ENCODE data around the gene MRPS7.

GRCh38 chr17:75244133-75244866 is 17.4 kb upstream of the MRPS7 start:
- no peak for TF ChIP-seq POLR2A (IDR thresholded peaks at IDR 0.05)
- no peak for TF ChIP-seq CTCF (IDR thresholded peaks at IDR 0.05 in 4 of 5, conservative IDR thresholded peaks at IDR 0.05 in 1 of 5)
